HEK293 (cell line): ENCODE data around the gene CD46.

Experiments
- AEBP2 ChIP-seq: fragments of 450-650 bp; formaldehyde crosslinking; IDR thresholded peaks from 2 replicates; pipeline ENCODE4 v1.5.1; 2016; ENCODE audit warnings: missing biosample characterization, missing genetic modification characterization, borderline replicate concordance
- REST ChIP-seq: fragments of 450-650 bp; formaldehyde crosslinking; IDR thresholded peaks from 2 replicates; pipeline ENCODE4 v1.5.1; 2016; ENCODE audit warnings: missing biosample characterization, missing genetic modification characterization
- SALL2 ChIP-seq: fragments of 450-650 bp; formaldehyde crosslinking; IDR thresholded peaks from 2 replicates; pipeline ENCODE4 v1.5.0; 2017; ENCODE audit warnings: missing biosample characterization, mild to moderate bottlenecking, missing genetic modification characterization, borderline replicate concordance
- YY1 ChIP-seq: fragments of 450-650 bp; formaldehyde crosslinking; IDR thresholded peaks from 2 replicates; pipeline ENCODE4 v1.5.1; 2018; ENCODE audit warnings: missing biosample characterization, missing genetic modification characterization
- ZNF223 ChIP-seq: fragments of 450-650 bp; formaldehyde crosslinking; IDR thresholded peaks from 2 replicates; pipeline ENCODE4 v1.5.1; 2016; ENCODE audit warnings: missing biosample characterization, missing genetic modification characterization
- ZNF239 ChIP-seq: fragments of 450-650 bp; formaldehyde crosslinking; IDR thresholded peaks from 2 replicates; pipeline ENCODE4 v1.5.1; 2016; ENCODE audit warnings: missing biosample characterization, missing genetic modification characterization
- ZNF404 ChIP-seq: fragments of 450-650 bp; formaldehyde crosslinking; IDR thresholded peaks from 2 replicates; pipeline ENCODE4 v1.5.1; 2017; ENCODE audit warnings: missing biosample characterization, missing genetic modification characterization
- ZNF747 ChIP-seq: fragments of 450-650 bp; formaldehyde crosslinking; IDR thresholded peaks from 2 replicates; pipeline ENCODE4 v1.5.1; 2016; ENCODE audit warnings: missing biosample characterization, missing genetic modification characterization

GRCh38 chr1:207747627-207748492 lies 4.0 kb upstream of the CD46 start:
- no peak for TF ChIP-seq ZNF404 (tag by site-specific recombination)
- no peak for TF ChIP-seq AEBP2 (tag by site-specific recombination)
- TF ChIP-seq REST = no peak
- no peak for TF ChIP-seq ZNF223 (tag by site-specific recombination)
- no peak for TF ChIP-seq YY1 (tag by site-specific recombination)
- TF ChIP-seq SALL2 (tag by site-specific recombination) = no peak
- no peak for TF ChIP-seq ZNF747 (tag by site-specific recombination)
- TF ChIP-seq ZNF239 (tag by site-specific recombination) = no peak
